ENCODE measurements around the gene S100A2.

The S100A2 gene

DNA sequence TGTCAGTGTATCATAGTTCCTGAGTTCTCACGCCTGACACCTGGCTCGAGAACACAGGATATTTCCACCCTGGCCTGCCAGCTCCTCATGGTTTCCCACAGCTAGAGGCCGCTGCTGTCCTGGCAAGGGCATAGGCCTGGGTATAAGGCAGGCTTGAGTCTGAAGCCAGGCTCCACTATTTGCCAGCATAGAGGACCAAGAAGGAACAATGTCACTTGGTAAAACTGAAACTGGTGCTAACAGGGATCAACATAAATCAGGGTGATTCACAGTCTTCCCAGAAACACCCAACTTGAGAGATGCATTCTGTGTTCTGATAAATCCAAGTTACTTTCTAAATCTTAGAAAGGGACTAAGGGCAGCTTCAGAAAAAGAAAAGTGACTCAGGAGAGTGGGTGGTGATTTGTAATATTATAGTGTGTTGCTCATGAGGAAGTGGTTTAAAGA, 6.9 kb upstream of the S100A2 start:
- H3K27me3 ChIP-seq (ENCODE audit: low read depth, low read length) = 0 out of 2 replicates have a peak, but pooled peaks cover 5% of the 10 kb centered on the region
- no peak for TF ChIP-seq EZH2phosphoT487 (IDR thresholded peaks at IDR 0.05; ENCODE audit: low read depth)
- TF ChIP-seq, protein P1, sequence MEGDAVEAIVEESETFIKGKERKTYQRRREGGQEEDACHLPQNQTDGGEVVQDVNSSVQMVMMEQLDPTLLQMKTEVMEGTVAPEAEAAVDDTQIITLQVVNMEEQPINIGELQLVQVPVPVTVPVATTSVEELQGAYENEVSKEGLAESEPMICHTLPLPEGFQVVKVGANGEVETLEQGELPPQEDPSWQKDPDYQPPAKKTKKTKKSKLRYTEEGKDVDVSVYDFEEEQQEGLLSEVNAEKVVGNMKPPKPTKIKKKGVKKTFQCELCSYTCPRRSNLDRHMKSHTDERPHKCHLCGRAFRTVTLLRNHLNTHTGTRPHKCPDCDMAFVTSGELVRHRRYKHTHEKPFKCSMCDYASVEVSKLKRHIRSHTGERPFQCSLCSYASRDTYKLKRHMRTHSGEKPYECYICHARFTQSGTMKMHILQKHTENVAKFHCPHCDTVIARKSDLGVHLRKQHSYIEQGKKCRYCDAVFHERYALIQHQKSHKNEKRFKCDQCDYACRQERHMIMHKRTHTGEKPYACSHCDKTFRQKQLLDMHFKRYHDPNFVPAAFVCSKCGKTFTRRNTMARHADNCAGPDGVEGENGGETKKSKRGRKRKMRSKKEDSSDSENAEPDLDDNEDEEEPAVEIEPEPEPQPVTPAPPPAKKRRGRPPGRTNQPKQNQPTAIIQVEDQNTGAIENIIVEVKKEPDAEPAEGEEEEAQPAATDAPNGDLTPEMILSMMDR (IDR thresholded peaks at IDR 0.05; ENCODE audit: low read depth, low read length) = peak; percentile 99
- H3K4me3 ChIP-seq (ENCODE audit: low read length) = peak overlapping the region; percentile 18; the same call in 1 of the 2 replicates
- H2AFZ ChIP-seq (ENCODE audit: low read depth, low read length) = peak overlapping the region; percentile 53
- H3K79me2 ChIP-seq (ENCODE audit: low read length) = no peaks in the 10 kb centered on the region
- peak overlapping the region; percentile 40 for H3K9ac ChIP-seq (ENCODE audit: low read length)
- no peaks in the 10 kb centered on the region for H3K9me3 ChIP-seq (ENCODE audit: insufficient read depth, low read length)
- H3K36me3 ChIP-seq (replicated peaks; ENCODE audit: low read depth, low read length) = no peaks in the 10 kb centered on the region
- H3K4me2 ChIP-seq (ENCODE audit: low read length) = peak overlapping the region; percentile 65
- peak overlapping the region; percentile 50 for H3K27ac ChIP-seq (ENCODE audit: low read length)
- no peaks in the 10 kb centered on the region for H4K20me1 ChIP-seq (ENCODE audit: insufficient read depth, low read length)
- H3K4me1 ChIP-seq (ENCODE audit: low read length) = peaks cover 43% of the 10 kb centered on the region

DNA sequence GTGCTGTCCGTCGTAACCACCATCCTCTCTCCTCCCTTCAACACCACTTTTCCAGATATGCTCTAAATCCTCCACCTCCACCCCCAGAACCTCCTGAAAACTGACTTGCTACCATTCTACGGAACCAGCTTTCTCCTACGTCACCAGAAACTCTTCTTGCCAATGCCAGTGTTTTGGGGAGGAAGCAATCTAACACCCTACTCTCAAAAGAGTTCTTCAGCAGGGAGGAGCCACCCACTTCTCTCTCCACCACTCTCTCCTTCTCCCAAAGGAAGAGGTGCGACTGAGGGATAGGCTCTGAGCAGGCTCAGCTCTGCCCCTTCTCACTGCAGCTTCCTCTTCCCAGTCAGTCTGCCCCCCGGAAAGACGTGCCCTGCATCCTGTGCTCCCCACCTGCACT, 6.1 kb upstream of the S100A2 start:
- no peaks in the 10 kb centered on the region for H3K36me3 ChIP-seq (replicated peaks; ENCODE audit: low read depth, low read length)
- H3K27ac ChIP-seq (ENCODE audit: low read length) = no peak overlapping the region
- peak overlapping the region; percentile 65 for H3K4me2 ChIP-seq (ENCODE audit: low read length)
- no peak overlapping the region for H3K4me3 ChIP-seq (ENCODE audit: low read length)
- 0 out of 2 replicates have a peak, but pooled peaks cover 5% of the 10 kb centered on the region for H3K27me3 ChIP-seq (ENCODE audit: low read depth, low read length)
- H3K4me1 ChIP-seq (ENCODE audit: low read length) = peaks cover 41% of the 10 kb centered on the region
- TF ChIP-seq, protein P1 (IDR thresholded peaks at IDR 0.05; ENCODE audit: low read depth, low read length) = no peak
- no peak for TF ChIP-seq EZH2phosphoT487 (IDR thresholded peaks at IDR 0.05; ENCODE audit: low read depth)
- no peaks in the 10 kb centered on the region for H3K79me2 ChIP-seq (ENCODE audit: low read length)
- H3K9ac ChIP-seq (ENCODE audit: low read length) = no peak overlapping the region
- H2AFZ ChIP-seq (ENCODE audit: low read depth, low read length) = peak overlapping the region; percentile 61; the same call in 1 of the 2 replicates
- no peaks in the 10 kb centered on the region for H4K20me1 ChIP-seq (ENCODE audit: insufficient read depth, low read length)
- no peaks in the 10 kb centered on the region for H3K9me3 ChIP-seq (ENCODE audit: insufficient read depth, low read length)

DNA sequence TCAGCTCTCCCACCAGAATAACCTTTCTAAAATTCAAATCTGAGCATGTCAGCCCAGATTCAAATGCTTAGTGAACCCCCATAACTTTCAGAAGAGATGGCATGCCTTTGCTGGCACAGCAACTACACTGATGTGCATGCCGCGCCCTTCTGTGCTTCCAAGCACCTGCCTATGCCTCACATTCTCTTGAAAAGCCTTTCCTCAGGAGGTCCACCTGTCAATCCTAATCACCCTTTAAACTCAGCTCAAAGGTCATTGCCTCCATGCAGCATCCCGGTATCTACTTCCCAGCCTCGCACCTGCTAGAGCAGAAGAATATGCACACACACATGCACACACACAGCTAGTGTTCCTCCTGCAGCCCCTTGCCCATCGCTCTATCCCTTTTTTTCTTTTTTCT, 5.2 kb upstream of the S100A2 start:
- no peak overlapping the region for H3K4me3 ChIP-seq (ENCODE audit: low read length)
- TF ChIP-seq EZH2phosphoT487 (IDR thresholded peaks at IDR 0.05; ENCODE audit: low read depth) = no peak
- TF ChIP-seq, protein P1 (IDR thresholded peaks at IDR 0.05; ENCODE audit: low read depth, low read length) = no peak
- H3K79me2 ChIP-seq (ENCODE audit: low read length) = no peaks in the 10 kb centered on the region
- H3K9me3 ChIP-seq (ENCODE audit: insufficient read depth, low read length) = no peaks in the 10 kb centered on the region
- no peak overlapping the region for H3K27ac ChIP-seq (ENCODE audit: low read length)
- H2AFZ ChIP-seq (ENCODE audit: low read depth, low read length) = no peak overlapping the region
- no peak overlapping the region for H3K9ac ChIP-seq (ENCODE audit: low read length)
- H3K4me1 ChIP-seq (ENCODE audit: low read length) = peaks cover 48% of the 10 kb centered on the region
- H3K27me3 ChIP-seq (ENCODE audit: low read depth, low read length) = 0 out of 2 replicates have a peak, but pooled peaks cover 5% of the 10 kb centered on the region
- H3K4me2 ChIP-seq (ENCODE audit: low read length) = no peak overlapping the region
- H4K20me1 ChIP-seq (ENCODE audit: insufficient read depth, low read length) = no peaks in the 10 kb centered on the region
- no peaks in the 10 kb centered on the region for H3K36me3 ChIP-seq (replicated peaks; ENCODE audit: low read depth, low read length)

DNA sequence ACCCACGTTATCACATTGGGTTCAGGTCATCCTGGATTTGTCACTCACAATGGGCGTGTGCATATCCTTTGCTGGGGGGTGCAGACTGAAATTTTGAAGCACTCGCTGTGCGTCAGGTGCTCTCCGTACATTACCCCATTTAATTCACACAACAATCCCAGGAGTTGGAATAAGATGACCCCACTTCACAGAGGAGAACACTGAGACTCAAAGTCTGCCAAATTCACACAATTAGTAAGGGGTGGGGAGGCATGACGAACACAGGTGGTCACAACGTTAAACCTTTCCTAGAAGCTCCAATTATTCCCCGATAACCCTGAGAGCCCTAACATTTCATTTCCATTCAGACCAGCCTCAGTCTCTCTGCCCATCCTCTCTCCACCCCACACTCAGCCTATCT, 3.8 kb upstream of the S100A2 start:
- Histone ChIP-seq H3K9me3 (ENCODE audit: insufficient read depth, low read length) (no peaks in the 10 kb centered on the region), H3K4me2 (ENCODE audit: low read length) (no peak overlapping the region), H2AFZ (ENCODE audit: low read depth, low read length) (peak overlapping the region; percentile 40; the same call in 1 of the 2 replicates), H3K4me1 (ENCODE audit: low read length) (peaks cover 55% of the 10 kb centered on the region), H3K27me3 (ENCODE audit: low read depth, low read length) (0 out of 2 replicates have a peak, but pooled peaks cover 5% of the 10 kb centered on the region), H3K36me3 (replicated peaks; ENCODE audit: low read depth, low read length) (no peaks in the 10 kb centered on the region), H3K27ac (ENCODE audit: low read length) (no peak overlapping the region), H3K4me3 (ENCODE audit: low read length) (no peak overlapping the region), H3K9ac (ENCODE audit: low read length) (no peak overlapping the region), H4K20me1 (ENCODE audit: insufficient read depth, low read length) (no peaks in the 10 kb centered on the region), H3K79me2 (ENCODE audit: low read length) (no peaks in the 10 kb centered on the region)
- TF ChIP-seq, protein P1 (IDR thresholded peaks at IDR 0.05; ENCODE audit: low read depth, low read length) = no peak
- no peak for TF ChIP-seq EZH2phosphoT487 (IDR thresholded peaks at IDR 0.05; ENCODE audit: low read depth)

All from OCI-LY3 (cell line).